ENCODE results near the gene CS.

DNA sequence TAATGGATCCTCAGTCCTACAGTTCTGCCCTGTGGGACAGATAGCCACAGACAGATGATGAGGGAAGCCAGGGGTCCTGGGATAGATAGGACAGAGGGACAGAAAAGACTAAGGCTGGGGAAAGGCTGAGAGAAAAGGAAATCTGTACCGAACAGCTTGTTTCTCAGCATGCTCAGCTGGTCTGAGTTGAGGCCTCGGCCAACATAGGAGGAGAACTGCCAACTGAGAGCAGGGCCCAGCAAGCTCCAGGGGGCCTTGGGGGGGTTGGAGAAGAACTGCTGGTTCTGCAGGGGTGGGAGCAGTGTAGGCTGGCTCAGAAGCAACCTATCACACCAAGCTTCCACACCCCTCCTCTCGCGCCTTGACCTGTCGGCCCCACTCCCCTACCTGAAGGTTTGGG, 48.6 kb upstream of the CS start:
- TF ChIP-seq, protein P1, sequence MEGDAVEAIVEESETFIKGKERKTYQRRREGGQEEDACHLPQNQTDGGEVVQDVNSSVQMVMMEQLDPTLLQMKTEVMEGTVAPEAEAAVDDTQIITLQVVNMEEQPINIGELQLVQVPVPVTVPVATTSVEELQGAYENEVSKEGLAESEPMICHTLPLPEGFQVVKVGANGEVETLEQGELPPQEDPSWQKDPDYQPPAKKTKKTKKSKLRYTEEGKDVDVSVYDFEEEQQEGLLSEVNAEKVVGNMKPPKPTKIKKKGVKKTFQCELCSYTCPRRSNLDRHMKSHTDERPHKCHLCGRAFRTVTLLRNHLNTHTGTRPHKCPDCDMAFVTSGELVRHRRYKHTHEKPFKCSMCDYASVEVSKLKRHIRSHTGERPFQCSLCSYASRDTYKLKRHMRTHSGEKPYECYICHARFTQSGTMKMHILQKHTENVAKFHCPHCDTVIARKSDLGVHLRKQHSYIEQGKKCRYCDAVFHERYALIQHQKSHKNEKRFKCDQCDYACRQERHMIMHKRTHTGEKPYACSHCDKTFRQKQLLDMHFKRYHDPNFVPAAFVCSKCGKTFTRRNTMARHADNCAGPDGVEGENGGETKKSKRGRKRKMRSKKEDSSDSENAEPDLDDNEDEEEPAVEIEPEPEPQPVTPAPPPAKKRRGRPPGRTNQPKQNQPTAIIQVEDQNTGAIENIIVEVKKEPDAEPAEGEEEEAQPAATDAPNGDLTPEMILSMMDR (IDR thresholded peaks at IDR 0.05) = no peak
- no peak for TF ChIP-seq POLR2A (IDR thresholded peaks at IDR 0.05)

Measured in adrenal gland (tissue), 5 donors.